ENCODE data around the gene FMN2.

GRCh38 chr1:240136402-240136801 is 44.7 kb downstream of the FMN2 start:
- no peak for TF ChIP-seq CTCF (IDR thresholded peaks at IDR 0.05; ENCODE audit: low read depth, low read length)
- TF ChIP-seq EZH2phosphoT487 (IDR thresholded peaks at IDR 0.05; ENCODE audit: low read depth): no peak
